LNCAP (cell line): ENCODE data around the gene GSK3B.
A peak's percentile ranks its signal among the peaks of the same experiment; 100 is the strongest.

Experiments used
- TF ChIP-seq, protein P1 (sequence below): fragments of 450-650 bp; IDR thresholded peaks from 2 replicates; pipeline ENCODE4 v1.5.1; 2017; ENCODE audit warnings: mild to moderate bottlenecking

Gene GSK3B

DNA sequence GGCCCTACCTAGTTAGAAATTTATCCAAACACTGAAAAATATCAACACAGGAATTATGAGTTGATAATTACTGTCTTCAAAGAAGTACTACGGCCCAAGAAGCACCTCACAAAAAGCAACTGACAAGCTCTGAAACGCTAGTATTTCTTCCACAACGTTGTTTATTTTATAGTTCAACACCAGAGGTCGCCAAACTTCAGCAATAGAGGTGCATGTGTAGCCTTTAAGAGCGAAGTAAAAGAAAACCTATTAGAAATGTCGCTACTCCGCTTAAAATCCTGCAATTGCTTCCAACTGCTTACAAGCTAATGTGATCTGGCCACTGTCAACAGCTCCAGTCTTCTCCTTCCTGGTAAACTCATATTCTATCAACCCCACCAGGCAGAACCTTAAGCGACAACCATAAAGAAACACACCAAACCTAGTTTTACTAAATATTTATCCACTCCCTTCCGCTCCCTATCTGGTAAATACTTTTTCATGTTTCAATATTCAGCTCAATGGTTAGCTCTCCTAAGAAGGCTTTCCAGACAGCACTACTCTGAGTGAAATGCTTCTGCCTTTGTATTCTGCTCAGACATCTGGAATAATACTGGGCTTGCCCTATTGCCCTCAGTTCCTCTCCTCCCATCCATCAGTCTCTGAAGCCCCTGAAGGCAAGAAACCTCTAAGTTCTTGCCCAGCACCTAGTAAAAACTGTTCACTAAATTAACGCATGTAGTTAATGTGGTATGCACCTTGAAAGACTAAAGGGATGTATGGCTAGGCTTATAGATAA lies 202.1 kb downstream of the GSK3B start:
- TF ChIP-seq, protein P1, sequence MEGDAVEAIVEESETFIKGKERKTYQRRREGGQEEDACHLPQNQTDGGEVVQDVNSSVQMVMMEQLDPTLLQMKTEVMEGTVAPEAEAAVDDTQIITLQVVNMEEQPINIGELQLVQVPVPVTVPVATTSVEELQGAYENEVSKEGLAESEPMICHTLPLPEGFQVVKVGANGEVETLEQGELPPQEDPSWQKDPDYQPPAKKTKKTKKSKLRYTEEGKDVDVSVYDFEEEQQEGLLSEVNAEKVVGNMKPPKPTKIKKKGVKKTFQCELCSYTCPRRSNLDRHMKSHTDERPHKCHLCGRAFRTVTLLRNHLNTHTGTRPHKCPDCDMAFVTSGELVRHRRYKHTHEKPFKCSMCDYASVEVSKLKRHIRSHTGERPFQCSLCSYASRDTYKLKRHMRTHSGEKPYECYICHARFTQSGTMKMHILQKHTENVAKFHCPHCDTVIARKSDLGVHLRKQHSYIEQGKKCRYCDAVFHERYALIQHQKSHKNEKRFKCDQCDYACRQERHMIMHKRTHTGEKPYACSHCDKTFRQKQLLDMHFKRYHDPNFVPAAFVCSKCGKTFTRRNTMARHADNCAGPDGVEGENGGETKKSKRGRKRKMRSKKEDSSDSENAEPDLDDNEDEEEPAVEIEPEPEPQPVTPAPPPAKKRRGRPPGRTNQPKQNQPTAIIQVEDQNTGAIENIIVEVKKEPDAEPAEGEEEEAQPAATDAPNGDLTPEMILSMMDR, result peak; percentile 71

DNA sequence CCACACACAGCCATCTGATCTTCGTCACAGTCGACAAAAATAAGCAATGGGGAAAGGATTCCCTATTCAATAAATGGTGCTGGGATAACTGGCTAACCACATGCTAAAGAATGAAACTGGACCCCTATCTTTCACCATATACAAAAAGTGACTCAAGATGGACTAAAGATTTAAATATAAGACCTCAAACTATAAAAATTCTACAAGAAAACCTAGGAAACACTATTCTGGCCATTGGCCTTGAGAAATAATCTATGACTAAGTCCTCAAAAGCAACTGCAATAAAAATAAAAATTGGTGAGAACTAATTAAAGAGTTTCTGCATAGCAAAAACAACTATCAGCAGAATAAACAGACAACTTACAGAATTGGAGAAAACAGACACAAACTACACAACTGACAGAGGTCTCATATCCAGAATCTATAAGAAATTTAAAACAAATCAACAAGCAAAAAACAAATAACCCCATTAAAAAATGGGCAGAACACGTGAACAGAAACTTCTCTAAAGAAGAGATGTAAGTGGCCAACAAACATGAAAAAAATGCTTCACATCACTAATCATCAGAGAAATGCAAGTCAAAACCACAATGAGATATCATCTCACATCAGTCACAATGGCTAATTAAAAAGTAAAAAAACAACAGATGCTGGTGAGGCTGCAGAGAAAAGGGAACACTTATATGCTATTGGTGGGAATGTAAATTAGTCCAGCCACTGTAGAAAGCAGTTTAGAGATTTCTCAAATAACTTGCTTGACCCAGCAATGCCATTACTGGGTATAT lies 208.3 kb downstream of the GSK3B start:
- TF ChIP-seq, protein P1, result no peak

DNA sequence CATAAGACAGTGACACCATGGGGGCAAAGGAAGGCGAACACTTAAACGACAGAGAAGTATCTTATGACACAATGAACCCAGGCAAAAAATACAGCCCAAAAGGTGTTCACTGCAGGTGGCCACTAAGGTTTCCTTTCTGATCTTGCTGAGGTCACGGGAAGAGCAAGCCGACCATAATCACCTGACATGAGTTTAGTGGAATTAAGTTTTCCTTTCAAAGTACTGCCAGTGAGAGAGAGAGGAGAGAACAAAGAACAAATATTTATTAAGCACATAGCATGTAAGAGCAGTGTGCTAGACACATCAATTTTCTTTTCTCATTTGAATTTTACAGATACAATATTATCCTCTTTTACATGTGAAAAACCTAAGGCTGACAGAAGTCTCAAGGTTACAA lies 210.1 kb downstream of the GSK3B start:
- TF ChIP-seq, protein P1, result 0 out of 2 replicates have a peak, but pooled peaks have one; percentile 4

DNA sequence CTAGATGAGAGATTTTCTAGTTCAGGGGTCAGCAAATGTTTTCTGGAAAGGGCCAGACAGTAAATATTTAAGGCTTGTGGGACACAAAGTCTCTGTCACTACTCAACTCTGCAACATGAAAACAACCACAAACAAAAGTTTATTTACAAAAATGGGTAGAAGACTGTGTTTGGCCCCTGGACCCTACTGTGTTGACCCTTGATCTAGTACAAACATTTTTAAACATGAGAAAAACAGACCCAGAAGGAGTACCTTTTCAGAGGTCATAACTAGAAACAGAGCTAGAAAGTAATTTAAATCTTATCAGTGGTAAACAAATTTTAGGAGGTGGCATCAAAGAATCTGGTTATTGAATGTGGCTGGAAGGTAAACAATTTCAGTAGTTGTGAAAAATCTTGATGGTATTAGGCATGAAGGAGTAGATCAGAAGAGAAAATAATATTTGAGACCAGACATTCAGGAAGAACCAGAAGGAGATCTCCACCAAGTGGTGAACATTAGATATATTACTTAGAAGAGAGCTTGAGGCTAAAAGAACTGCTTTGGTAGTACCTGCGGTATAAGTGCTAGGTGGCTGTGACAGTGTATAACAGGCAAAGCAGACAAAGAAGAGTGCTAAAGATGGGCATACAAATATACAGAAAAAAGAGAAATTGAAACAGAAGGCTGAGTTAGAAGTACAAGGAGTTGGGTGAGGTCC lies 210.6 kb downstream of the GSK3B start:
- TF ChIP-seq, protein P1, result peak; percentile 35; the same call in 1 of the 2 replicates

DNA sequence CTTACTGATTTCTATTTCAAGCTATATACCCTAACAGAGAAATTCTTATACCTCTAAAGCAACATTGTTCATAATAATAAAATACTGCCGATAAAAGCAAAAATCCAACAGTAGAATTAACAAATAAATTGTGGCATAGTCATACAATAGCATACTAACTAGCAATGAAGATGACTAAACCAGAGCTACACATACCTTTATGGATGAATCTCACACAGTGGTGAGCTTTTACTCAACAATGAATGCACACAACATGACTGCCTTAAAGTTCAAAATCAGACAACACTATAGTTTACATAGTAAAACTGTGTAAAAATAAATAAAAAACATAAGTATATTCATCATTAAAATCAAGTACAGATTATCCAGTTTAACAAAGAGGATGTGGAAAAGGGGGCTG lies 213.3 kb downstream of the GSK3B start:
- TF ChIP-seq, protein P1, result no peak

DNA sequence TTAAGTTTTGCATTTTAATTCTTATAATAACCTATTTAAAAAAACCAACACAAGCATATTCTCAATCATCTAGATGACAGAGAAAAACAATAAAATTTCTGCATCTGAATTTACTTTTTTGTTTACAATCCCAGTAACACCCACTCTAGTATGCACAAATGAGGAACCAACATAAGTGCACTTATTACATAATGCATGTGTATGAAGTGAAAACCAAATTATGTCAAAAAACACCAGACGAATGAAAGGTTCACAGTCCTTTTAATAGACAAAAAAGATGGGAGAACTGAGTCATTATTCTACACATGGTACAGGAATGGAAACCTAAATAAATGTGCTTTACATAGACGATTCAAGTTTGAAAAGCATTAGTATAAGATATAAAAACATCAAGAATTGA lies 220.6 kb downstream of the GSK3B start:
- TF ChIP-seq, protein P1, result no peak

DNA sequence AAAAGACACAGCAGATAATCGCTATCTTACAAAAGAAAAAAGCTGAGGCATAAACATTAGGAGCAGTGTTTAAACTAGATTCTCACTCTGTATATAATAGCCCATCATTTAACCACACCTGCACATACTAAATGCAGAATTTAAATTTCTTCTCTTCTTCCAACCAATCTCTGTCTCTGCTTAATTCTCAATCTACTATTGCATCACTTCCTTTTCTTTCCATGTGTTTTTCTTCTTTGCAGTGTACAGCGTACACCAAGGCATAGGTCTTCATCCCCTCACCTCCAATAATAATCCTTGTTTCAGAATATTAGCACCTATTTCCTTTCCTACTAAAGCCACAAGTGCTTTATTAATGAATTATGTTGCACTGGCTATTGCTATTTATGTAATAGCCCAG lies 221.5 kb downstream of the GSK3B start:
- TF ChIP-seq, protein P1, result no peak
